ENCODE results near the gene ZC3H13. TPM values are rescaled to one million over a fixed set of nuclear protein-coding genes. Genes with fewer than 3 reads are reported as not detected.

ZC3H13 gene
- total and polyA plus RNA-seq, 2 of the 8 experiments (the other 6 are each of a cell fraction or from before 2014, with no cell fraction given): 5.1 to 57.8 TPM

DNA sequence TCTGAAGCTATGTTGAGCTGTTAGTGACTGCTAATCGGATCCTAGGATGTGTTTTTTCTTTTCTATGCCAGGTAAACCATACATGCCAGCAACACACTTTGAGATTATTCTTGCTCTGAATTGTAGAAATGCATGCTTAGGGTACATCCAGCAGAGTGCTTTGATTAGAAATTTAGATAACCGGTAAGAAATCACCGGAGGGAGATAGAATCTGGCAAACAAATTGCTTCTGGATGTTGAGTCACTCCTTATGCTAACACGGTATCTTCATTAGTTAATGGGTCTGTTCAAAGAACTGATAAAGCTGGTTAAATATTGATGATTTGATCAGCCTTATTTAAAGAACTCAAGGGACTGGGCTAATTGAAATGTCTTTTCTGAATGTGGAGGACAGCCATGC, 115.9 kb downstream of the ZC3H13 start:
- no peak overlapping the region for H3K27ac ChIP-seq (ENCODE audit: low read depth, low read length)
- no peak overlapping the region for H2AK5ac ChIP-seq (ENCODE audit: low read depth, low read length)
- no peak for DNase-seq (ENCODE audit: low read depth in 1 of 2, low spot score in 2 of 2)
- H2BK15ac ChIP-seq (ENCODE audit: low read length): no peak overlapping the region
- H3K18ac ChIP-seq (ENCODE audit: extremely low read depth, low read length): no peak overlapping the region
- no peak overlapping the region for H3K4me3 ChIP-seq (ENCODE audit: extremely low read depth in 1 of 4, insufficient read depth in 2 of 4, low read depth in 3 of 4, low read length in 4 of 4)
- WGBS, 2 experiments (ENCODE audit: extremely low coverage in 1 of 2, insufficient coverage in 1 of 2, insufficient read length in 1 of 2, insufficient replicate concordance in 2 of 2, low coverage in 1 of 2, low lambda C conversion rate in 2 of 2, missing lambda C conversion rate in 1 of 2): 73% methylated on average over 4 of the region's 4 CpGs; no CpG with 5 or more reads in 1 of the 2 experiments
- H3K14ac ChIP-seq (ENCODE audit: insufficient read length): no peak overlapping the region
- no peak overlapping the region for H2BK5ac ChIP-seq (ENCODE audit: low read depth, low read length)
- no peaks in the 10 kb centered on the region for H4K20me1 ChIP-seq (replicated peaks in 1 of 2; ENCODE audit: control insufficient read depth in 1 of 2, insufficient read depth in 2 of 2, low read length in 2 of 2)
- no peaks in the 10 kb centered on the region for H3K79me2 ChIP-seq (ENCODE audit: control insufficient read depth in 1 of 2, insufficient read depth in 2 of 2, low read length in 2 of 2)
- no peak overlapping the region for H4K91ac ChIP-seq (replicated peaks; ENCODE audit: insufficient read length, low read length)
- ChIA-PET POLR2A (ENCODE audit: partially characterized antibody) (no interaction called here), CTCF (ENCODE audit: partially characterized antibody) (interaction anchor here (1.0 to 1.6 kb wide), 2 partner anchors 10 to 16 kb away, joined by 3 to 5 read pairs; no protein-coding TSS in a partner anchor)
- no peak overlapping the region for H4K5ac ChIP-seq (ENCODE audit: insufficient read length, low read depth, low read length)
- no peaks in the 10 kb centered on the region for H3K36me3 ChIP-seq (ENCODE audit: control insufficient read depth in 2 of 4, insufficient read depth in 4 of 4, low read length in 3 of 4)
- no peak for FAIRE-seq
- no peaks in the 10 kb centered on the region for H3K4me1 ChIP-seq (replicated peaks in 1 of 4; ENCODE audit: control insufficient read depth in 3 of 4, insufficient read depth in 4 of 4, low read length in 3 of 4)
- no peaks in the 10 kb centered on the region for H3K27me3 ChIP-seq (replicated peaks in 1 of 4; ENCODE audit: control insufficient read depth in 3 of 4, extremely low read depth in 1 of 4, insufficient read depth in 3 of 4, low read length in 3 of 4)
- H3K56ac ChIP-seq (replicated peaks; ENCODE audit: insufficient read length, low read depth, low read length): no peak overlapping the region
- H2BK120ac ChIP-seq (replicated peaks; ENCODE audit: low read depth, low read length): no peak overlapping the region
- no peak overlapping the region for H3K4ac ChIP-seq (replicated peaks; ENCODE audit: insufficient read length, low read depth, low read length)
- no peak overlapping the region for H3K23ac ChIP-seq (ENCODE audit: insufficient read length)
- H3K79me1 ChIP-seq (ENCODE audit: low read depth, low read length): no peaks in the 10 kb centered on the region
- H2BK20ac ChIP-seq (ENCODE audit: low read length): no peak overlapping the region
- no peak overlapping the region for H4K8ac ChIP-seq (ENCODE audit: extremely low read depth, insufficient read depth, low read length)
- no peak overlapping the region for H3K4me2 ChIP-seq (ENCODE audit: insufficient read depth in 1 of 2, low read depth in 2 of 2, low read length in 2 of 2)
- no peak overlapping the region for H2AFZ ChIP-seq (ENCODE audit: low read length)
- no peaks in the 10 kb centered on the region for H3K9me3 ChIP-seq (ENCODE audit: insufficient read depth in 2 of 2, low read depth in 1 of 2, low read length in 1 of 2)
- H2BK12ac ChIP-seq (ENCODE audit: low read depth, low read length): no peak overlapping the region
- no peaks in the 10 kb centered on the region; the same call in 1 of the 2 replicates for H3K23me2 ChIP-seq (ENCODE audit: low read depth, low read length)
- H3K9ac ChIP-seq (replicated peaks in 1 of 4; ENCODE audit: extremely low read depth in 1 of 4, low read depth in 3 of 4, low read length in 3 of 4): no peak overlapping the region; a peak in 1 of 7 replicates
- no peak for TF ChIP-seq TBP (IDR thresholded peaks at IDR 0.05; ENCODE audit: low read depth, low read length)
- no peak for TF ChIP-seq TCF12 (IDR thresholded peaks at IDR 0.05; ENCODE audit: low read depth, low read length)

All from H1 (cell line).